Bronchial epithelial cell (primary cell): ENCODE data around the gene PTPRT. TPM values are rescaled to one million over a fixed set of nuclear protein-coding genes. Genes with fewer than 3 reads are reported as not detected.

Experiments
- DNase-seq: peaks from one replicate; pipeline ENCODE4 v3.0.0-alpha.2; 2010; ENCODE audit warnings: low read depth
- FAIRE-seq: peaks from 2 replicates; lab custom pipeline; 2011; peaks lifted over from hg19 to GRCh38; lab: Jason Lieb, UNC
- H3K27me3 ChIP-seq: 2 replicates; pipeline ENCODE4 v1.5.1; 2011; ENCODE audit warnings: low read length; ENCODE audit not compliant: control insufficient read depth, insufficient read depth
- H3K36me3 ChIP-seq: 2 replicates; pipeline ENCODE4 v1.5.1; 2011; ENCODE audit warnings: low read length; ENCODE audit not compliant: control insufficient read depth, insufficient read depth
- H3K4me3 ChIP-seq: 2 replicates; pipeline ENCODE4 v1.5.1; 2011; ENCODE audit warnings: mild to moderate bottlenecking, low read depth, low read length, control low read depth
- CTCF ChIP-seq: IDR thresholded peaks from 2 replicates; pipeline ENCODE4 v1.5.1; 2011; ENCODE audit warnings: mild to moderate bottlenecking, moderate library complexity, low read length, control low read depth, inconsistent platforms; ENCODE audit not compliant: insufficient read depth, severe bottlenecking
- total RNA-seq: library from RNA; depleted of rRNA; stranded (reverse); fragments of >200 nt; gene quantifications from 2 replicates; pipeline ENCODE4 v1.2.1, GENCODE V29; 2014

PTPRT gene
- total RNA-seq, 1 donor from 2014 or later = not detected

GRCh38 chr20:42493001-42493400 lies 696.7 kb downstream of the PTPRT start:
- Histone ChIP-seq H3K27me3 (no peaks in the 10 kb centered on the region), H3K36me3 (no peaks in the 10 kb centered on the region), H3K4me3 (no peak overlapping the region)
- DNase-seq (no peak), FAIRE-seq (no peak)
- TF ChIP-seq CTCF = no peak

GRCh38 chr20:42492290-42492689 lies 697.4 kb downstream of the PTPRT start:
- no peak for TF ChIP-seq CTCF
- H3K27me3 ChIP-seq = no peaks in the 10 kb centered on the region
- H3K4me3 ChIP-seq = no peak overlapping the region
- no peaks in the 10 kb centered on the region for H3K36me3 ChIP-seq
- FAIRE-seq = no peak
- peak; percentile 23 for DNase-seq

- no peak for FAIRE-seq
- H3K27me3 ChIP-seq = no peaks in the 10 kb centered on the region
- TF ChIP-seq CTCF = no peak
Measured at GRCh38 chr20:42485556-42485955, 704.1 kb downstream of the PTPRT start.

GRCh38 chr20:42484790-42485375 lies 704.8 kb downstream of the PTPRT start:
- Histone ChIP-seq H3K4me3 (no peak overlapping the region), H3K27me3 (no peaks in the 10 kb centered on the region), H3K36me3 (no peaks in the 10 kb centered on the region)
- no peak for TF ChIP-seq CTCF
- FAIRE-seq (no peak), DNase-seq (no peak)

More at GRCh38 chr20:42485556-42485955, 704.1 kb downstream of the PTPRT start:
- DNase-seq = no peak
- no peaks in the 10 kb centered on the region for H3K36me3 ChIP-seq
- no peak overlapping the region for H3K4me3 ChIP-seq

- FAIRE-seq = no peak
- Histone ChIP-seq H3K36me3 (no peaks in the 10 kb centered on the region), H3K4me3 (no peak overlapping the region), H3K27me3 (no peaks in the 10 kb centered on the region)
- TF ChIP-seq CTCF = no peak
- peak; percentile 8 for DNase-seq
Measured at GRCh38 chr20:42484335-42484734, 705.4 kb downstream of the PTPRT start.
